ENCODE data around the gene SYNRG. TPM values are rescaled to one million over a fixed set of nuclear protein-coding genes. Genes with fewer than 3 reads are reported as not detected.

Gene SYNRG, protein sequence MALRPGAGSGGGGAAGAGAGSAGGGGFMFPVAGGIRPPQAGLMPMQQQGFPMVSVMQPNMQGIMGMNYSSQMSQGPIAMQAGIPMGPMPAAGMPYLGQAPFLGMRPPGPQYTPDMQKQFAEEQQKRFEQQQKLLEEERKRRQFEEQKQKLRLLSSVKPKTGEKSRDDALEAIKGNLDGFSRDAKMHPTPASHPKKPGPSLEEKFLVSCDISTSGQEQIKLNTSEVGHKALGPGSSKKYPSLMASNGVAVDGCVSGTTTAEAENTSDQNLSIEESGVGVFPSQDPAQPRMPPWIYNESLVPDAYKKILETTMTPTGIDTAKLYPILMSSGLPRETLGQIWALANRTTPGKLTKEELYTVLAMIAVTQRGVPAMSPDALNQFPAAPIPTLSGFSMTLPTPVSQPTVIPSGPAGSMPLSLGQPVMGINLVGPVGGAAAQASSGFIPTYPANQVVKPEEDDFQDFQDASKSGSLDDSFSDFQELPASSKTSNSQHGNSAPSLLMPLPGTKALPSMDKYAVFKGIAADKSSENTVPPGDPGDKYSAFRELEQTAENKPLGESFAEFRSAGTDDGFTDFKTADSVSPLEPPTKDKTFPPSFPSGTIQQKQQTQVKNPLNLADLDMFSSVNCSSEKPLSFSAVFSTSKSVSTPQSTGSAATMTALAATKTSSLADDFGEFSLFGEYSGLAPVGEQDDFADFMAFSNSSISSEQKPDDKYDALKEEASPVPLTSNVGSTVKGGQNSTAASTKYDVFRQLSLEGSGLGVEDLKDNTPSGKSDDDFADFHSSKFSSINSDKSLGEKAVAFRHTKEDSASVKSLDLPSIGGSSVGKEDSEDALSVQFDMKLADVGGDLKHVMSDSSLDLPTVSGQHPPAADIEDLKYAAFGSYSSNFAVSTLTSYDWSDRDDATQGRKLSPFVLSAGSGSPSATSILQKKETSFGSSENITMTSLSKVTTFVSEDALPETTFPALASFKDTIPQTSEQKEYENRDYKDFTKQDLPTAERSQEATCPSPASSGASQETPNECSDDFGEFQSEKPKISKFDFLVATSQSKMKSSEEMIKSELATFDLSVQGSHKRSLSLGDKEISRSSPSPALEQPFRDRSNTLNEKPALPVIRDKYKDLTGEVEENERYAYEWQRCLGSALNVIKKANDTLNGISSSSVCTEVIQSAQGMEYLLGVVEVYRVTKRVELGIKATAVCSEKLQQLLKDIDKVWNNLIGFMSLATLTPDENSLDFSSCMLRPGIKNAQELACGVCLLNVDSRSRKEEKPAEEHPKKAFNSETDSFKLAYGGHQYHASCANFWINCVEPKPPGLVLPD (N-terminal part only)
- polyA plus RNA-seq (2013, experiment 1 of 2), result 28.3 TPM
- polyA plus RNA-seq (2013, experiment 2 of 2), result 26.6 TPM

DNA sequence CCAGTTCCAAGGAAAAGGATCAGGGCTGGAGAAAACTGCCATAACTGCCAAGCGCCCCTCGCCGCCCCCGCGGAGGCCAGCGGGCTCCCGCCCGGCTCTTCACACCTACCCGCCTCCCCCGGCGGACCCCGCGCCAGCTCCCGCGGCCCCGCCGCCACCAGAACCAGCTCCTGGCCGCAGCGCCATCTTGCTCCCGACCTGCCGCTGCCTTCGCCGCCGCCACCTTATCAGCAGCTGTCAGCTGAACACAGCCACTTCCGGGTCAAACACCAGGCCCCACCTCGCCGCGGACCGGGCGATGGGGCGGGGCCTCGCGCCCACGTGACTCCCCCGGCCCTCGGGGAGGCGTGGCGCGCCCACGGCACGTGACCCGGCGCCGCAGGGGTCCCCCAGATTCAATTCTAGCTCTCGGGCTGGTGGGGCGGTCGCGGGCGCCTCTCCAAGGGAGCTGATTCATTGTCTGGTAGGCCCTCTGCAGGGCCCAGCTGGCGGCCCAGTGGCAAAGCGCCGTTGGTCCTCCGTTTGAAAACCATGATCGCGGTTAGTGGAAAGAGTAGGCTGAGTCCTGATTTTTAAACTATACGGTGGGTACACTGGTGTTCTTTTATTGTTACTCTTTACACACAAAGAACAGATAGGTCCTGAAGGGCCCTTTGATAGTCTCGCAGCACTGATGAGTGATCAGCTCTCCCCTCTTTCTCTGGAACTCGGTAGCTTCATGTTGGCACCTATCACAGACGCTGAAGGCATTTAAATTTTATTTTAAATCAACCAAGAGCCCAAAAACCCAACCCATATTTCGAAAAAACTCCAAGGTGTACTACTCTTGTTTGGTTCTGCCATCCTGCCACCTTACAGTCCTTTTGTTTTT, at the start of gene SYNRG:
Gene SYNRG, minus strand, starts transcription at position 249 of the 871 bp plus-strand sequence. Its CDS starts 63 bp downstream, at position 186.
- peaks cover 1% of the 10 kb centered on the region for H3K9me3 ChIP-seq (ENCODE audit: control insufficient read depth, low read length)

DNA sequence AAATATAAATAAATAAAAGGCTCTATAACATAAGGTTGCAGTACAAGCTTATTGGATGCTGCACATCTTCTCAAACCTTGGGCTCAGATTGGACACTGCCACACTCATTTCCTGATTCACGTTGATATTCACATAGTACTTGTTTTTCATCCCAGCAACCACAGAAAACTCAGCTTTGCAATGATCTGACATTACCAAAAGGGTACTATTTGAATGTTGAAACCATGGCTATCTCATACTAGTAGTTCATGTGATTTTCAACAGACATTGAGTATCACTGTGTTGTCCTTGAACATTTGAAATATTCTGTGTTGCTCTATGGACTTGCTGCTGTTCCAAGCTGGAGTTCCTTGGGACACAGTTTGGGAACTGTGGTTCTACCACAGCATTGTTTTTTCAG, 48.0 kb upstream of the SYNRG start:
- H3K36me3 ChIP-seq (ENCODE audit: control insufficient read depth, insufficient read depth, low read length), result no peaks in the 10 kb centered on the region
- WGBS, 2 experiments (ENCODE audit: insufficient coverage in 2 of 2), result 60 to 83% methylated on average over 1 of the region's 1 CpG

More for the DNA sequence above, at the start of gene SYNRG:
- H3K4me3 ChIP-seq (ENCODE audit: extremely low read depth, insufficient read depth, low read length, poor library complexity, severe bottlenecking), result peak within 1 kb of the TSS; percentile 65
- H3K36me3 ChIP-seq (ENCODE audit: control insufficient read depth, insufficient read depth, low read length), result peaks cover 41% of the 10 kb centered on the region
- H3K27ac ChIP-seq (ENCODE audit: low read depth, low read length, severe bottlenecking), result peak within 1 kb of the TSS; percentile 92
- WGBS, 2 experiments (ENCODE audit: insufficient coverage in 2 of 2), result 5% methylated on average over 37 to 41 of the region's 60 CpGs
- peaks cover 4% of the 10 kb centered on the region for H3K4me1 ChIP-seq (ENCODE audit: control insufficient read depth, insufficient read depth, low read length, poor library complexity, severe bottlenecking)

DNA sequence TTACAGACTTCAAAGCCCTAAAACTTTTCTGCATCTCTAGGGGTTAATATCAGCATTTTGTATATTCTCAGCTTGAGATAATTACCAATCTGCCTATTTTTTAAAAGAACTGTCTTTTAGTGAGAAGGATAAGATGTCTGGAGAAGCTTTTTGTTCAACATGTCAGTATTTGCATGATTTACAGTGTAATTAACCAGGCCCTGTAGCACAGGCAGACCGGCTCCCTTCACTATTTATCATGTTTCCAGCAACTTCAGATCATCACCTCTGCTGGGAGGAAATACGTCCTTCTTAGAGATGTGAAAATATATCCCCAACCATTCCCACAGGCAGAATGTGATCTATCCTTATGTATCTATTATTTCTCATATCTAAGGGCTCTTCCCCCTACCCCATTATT, 42.6 kb upstream of the SYNRG start:
- no CpG with 5 or more reads among the region's 2 CpGs for WGBS, 2 experiments (ENCODE audit: insufficient coverage in 2 of 2)
- Histone ChIP-seq H3K36me3 (ENCODE audit: control insufficient read depth, insufficient read depth, low read length) (no peaks in the 10 kb centered on the region), H3K4me1 (ENCODE audit: control insufficient read depth, insufficient read depth, low read length, poor library complexity, severe bottlenecking) (peaks cover 15% of the 10 kb centered on the region), H3K4me3 (ENCODE audit: extremely low read depth, insufficient read depth, low read length, poor library complexity, severe bottlenecking) (no peak overlapping the region), H3K9me3 (ENCODE audit: control insufficient read depth, low read length) (no peaks in the 10 kb centered on the region), H3K27ac (ENCODE audit: low read depth, low read length, severe bottlenecking) (no peak overlapping the region)

More for the DNA sequence above, 48.0 kb upstream of the SYNRG start:
- Histone ChIP-seq H3K9me3 (ENCODE audit: control insufficient read depth, low read length) (no peaks in the 10 kb centered on the region), H3K27ac (ENCODE audit: low read depth, low read length, severe bottlenecking) (no peak overlapping the region), H3K4me3 (ENCODE audit: extremely low read depth, insufficient read depth, low read length, poor library complexity, severe bottlenecking) (no peak overlapping the region), H3K4me1 (ENCODE audit: control insufficient read depth, insufficient read depth, low read length, poor library complexity, severe bottlenecking) (no peaks in the 10 kb centered on the region)

DNA sequence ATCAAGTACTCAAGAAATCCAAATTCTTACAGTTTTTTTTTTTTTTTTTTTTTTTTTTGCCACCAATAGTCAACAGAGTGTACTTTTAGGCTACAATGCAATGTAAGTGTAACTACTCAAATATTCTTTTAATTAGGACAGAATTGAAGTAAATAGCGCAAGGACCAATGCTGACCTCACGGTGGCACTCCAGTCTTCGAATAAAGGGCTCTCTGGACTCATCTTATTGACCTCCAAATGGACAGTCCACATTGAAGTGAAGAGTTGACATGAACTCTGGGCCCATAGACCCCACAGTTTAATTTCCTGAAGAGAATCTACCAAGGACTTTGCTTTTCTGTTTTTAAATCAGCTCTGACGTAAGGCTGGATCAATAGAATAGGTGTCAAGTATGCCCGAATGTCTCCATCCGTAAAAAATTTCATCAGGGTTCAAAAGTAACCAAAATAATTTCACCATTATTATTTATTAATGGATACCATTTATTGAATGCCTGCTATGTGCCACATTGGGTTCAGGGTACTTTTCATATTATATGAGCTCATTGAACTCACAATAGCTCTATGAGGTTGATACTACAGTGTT, 41.3 kb upstream of the SYNRG start:
- H3K9me3 ChIP-seq (ENCODE audit: control insufficient read depth, low read length), result no peaks in the 10 kb centered on the region
- H3K4me1 ChIP-seq (ENCODE audit: control insufficient read depth, insufficient read depth, low read length, poor library complexity, severe bottlenecking), result peaks cover 15% of the 10 kb centered on the region
- H3K36me3 ChIP-seq (ENCODE audit: control insufficient read depth, insufficient read depth, low read length), result no peaks in the 10 kb centered on the region
- no peak overlapping the region for H3K27ac ChIP-seq (ENCODE audit: low read depth, low read length, severe bottlenecking)
- no peak overlapping the region for H3K4me3 ChIP-seq (ENCODE audit: extremely low read depth, insufficient read depth, low read length, poor library complexity, severe bottlenecking)
- WGBS, 2 experiments (ENCODE audit: insufficient coverage in 2 of 2), result 4 to 8% methylated on average over 2 to 3 of the region's 6 CpGs

DNA sequence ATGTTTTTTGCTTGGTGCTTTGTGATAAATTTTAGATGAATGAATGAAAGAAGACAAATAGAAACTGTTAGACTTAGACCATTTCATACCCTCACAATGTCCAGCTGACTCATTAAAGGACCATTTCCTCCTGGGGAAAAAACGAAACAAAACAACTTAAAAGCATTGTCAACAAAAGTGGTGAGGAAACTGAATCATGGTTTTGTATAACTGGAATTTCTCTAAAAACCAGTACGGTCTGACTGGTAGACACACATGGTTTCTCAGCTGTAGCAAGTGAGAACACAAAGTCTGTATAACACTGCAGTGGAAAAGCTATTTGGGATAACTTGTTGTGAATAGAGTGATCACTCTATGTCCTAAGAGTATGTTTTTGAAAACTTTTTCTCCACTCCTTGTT, 39.3 kb upstream of the SYNRG start:
- H3K27ac ChIP-seq (ENCODE audit: low read depth, low read length, severe bottlenecking), result peak overlapping the region; percentile 73
- H3K36me3 ChIP-seq (ENCODE audit: control insufficient read depth, insufficient read depth, low read length), result no peaks in the 10 kb centered on the region
- peaks cover 15% of the 10 kb centered on the region for H3K4me1 ChIP-seq (ENCODE audit: control insufficient read depth, insufficient read depth, low read length, poor library complexity, severe bottlenecking)
- H3K4me3 ChIP-seq (ENCODE audit: extremely low read depth, insufficient read depth, low read length, poor library complexity, severe bottlenecking), result no peak overlapping the region
- H3K9me3 ChIP-seq (ENCODE audit: control insufficient read depth, low read length), result no peaks in the 10 kb centered on the region
- WGBS, 2 experiments (ENCODE audit: insufficient coverage in 2 of 2), result 55 to 65% methylated on average over 1 to 2 of the region's 2 CpGs

DNA sequence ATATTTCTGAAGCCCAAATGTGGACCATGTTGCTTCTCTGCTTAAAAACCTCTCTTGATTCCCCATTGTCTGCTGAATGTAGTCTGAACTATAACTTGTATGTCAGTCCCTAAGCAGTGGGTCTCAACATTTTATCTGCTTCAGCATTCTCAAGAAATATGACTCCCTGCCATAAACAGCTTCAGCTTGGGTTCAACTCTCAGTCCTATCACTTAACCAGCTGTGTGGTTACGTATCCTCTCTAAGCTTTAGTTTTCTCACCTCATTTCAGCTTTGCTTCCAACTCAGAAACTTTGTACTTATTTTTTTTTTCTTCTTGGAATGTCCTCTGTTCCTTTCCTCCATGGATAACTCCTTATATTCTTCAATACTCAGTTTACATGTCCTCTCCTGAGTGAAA, 38.6 kb upstream of the SYNRG start:
- WGBS, 2 experiments (ENCODE audit: insufficient coverage in 2 of 2), result 86 to 100% methylated on average over 1 of the region's 1 CpG
- Histone ChIP-seq H3K4me1 (ENCODE audit: control insufficient read depth, insufficient read depth, low read length, poor library complexity, severe bottlenecking) (peaks cover 15% of the 10 kb centered on the region), H3K4me3 (ENCODE audit: extremely low read depth, insufficient read depth, low read length, poor library complexity, severe bottlenecking) (no peak overlapping the region), H3K36me3 (ENCODE audit: control insufficient read depth, insufficient read depth, low read length) (no peaks in the 10 kb centered on the region), H3K27ac (ENCODE audit: low read depth, low read length, severe bottlenecking) (no peak overlapping the region), H3K9me3 (ENCODE audit: control insufficient read depth, low read length) (no peaks in the 10 kb centered on the region)

DNA sequence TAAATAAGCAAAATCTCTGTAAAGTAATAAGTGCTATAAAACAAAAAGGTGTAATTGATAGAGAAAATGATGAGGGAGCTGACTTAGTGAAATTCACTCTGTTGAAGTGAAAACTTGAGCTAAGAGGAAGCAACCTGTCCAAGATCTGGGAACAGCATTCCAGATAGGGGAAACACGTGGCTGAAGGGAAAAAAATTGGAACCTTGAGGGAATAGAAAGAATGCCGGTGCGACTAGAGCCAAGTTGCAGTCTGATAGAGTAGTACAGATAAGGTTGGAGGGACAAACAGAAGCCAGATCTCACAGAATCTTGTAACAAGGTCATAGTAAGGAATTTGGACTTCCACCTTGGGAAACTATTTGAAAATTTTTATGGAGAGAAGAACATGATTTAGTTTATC, 34.7 kb upstream of the SYNRG start:
- H3K4me1 ChIP-seq (ENCODE audit: control insufficient read depth, insufficient read depth, low read length, poor library complexity, severe bottlenecking), result peaks cover 14% of the 10 kb centered on the region
- 85% methylated on average over 3 of the region's 3 CpGs for WGBS, 2 experiments (ENCODE audit: insufficient coverage in 2 of 2)
- no peak overlapping the region for H3K27ac ChIP-seq (ENCODE audit: low read depth, low read length, severe bottlenecking)

DNA sequence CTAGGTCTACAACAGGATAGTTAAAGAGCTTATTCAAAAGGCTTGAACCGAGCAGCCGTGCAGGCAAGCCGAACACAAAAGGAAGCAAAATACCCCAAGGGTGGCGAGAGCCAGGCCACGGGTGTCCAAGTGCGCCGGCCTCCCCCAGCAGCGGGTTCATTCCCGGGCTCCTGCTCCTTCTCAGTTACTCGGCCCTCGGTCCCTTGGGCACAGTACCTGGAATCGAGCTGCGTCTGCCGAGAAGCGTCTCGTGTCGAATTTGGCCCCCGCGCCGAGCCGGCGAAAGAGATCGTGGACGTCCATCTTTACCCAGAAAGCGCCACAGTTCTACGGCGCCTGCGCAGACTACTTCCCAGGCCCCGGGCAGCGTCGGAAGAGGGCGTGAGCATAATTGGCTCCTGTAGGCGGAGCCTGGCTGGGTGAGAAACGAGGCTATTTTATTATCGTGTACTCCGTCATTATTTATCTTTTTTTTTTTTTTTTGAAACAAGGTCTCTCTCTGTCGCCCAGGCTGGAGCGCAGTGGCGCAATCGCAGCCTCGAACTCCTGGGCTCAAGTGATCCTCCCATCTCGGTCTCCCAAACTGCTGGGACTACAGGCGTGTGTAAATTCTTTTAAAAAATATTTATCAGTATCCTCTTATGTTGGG, 34.0 kb upstream of the SYNRG start, which contains the start of gene DDX52:
Gene DDX52, minus strand, starts transcription at position 329 of the 649 bp plus-strand sequence. Its CDS starts 26 bp downstream, at position 303.
- Histone ChIP-seq H3K36me3 (ENCODE audit: control insufficient read depth, insufficient read depth, low read length) (peaks cover 31% of the 10 kb centered on the region), H3K9me3 (ENCODE audit: control insufficient read depth, low read length) (no peaks in the 10 kb centered on the region), H3K27ac (ENCODE audit: low read depth, low read length, severe bottlenecking) (peak within 1 kb of the TSS; percentile 63), H3K4me3 (ENCODE audit: extremely low read depth, insufficient read depth, low read length, poor library complexity, severe bottlenecking) (peak within 1 kb of the TSS; percentile 90), H3K4me1 (ENCODE audit: control insufficient read depth, insufficient read depth, low read length, poor library complexity, severe bottlenecking) (peaks cover 10% of the 10 kb centered on the region)
- WGBS, 2 experiments (ENCODE audit: insufficient coverage in 2 of 2), result 0 to 1% methylated on average over 27 to 32 of the region's 43 CpGs

More for the DNA sequence above, 34.7 kb upstream of the SYNRG start:
- Histone ChIP-seq H3K36me3 (ENCODE audit: control insufficient read depth, insufficient read depth, low read length) (peaks cover 28% of the 10 kb centered on the region), H3K9me3 (ENCODE audit: control insufficient read depth, low read length) (no peaks in the 10 kb centered on the region), H3K4me3 (ENCODE audit: extremely low read depth, insufficient read depth, low read length, poor library complexity, severe bottlenecking) (peak overlapping the region; percentile 90)

DNA sequence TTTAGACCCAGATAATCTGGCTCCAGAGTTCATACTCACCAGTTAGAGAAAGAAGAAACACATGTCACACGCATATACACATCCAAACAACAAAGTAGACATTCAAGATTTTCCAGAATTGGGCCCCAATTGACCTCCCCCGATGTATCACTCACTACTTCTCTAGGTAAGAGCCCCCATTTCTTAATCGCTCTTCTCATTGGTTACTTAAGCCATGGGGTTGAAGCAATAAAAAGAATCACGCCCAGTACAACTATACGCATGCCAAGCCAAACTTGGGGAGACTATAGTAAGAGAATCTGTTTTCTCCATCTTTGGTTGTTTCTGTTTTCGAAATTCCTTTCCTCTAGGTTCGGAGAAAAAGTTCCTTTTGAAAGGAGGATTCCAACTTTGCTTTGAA, 33.5 kb upstream of the SYNRG start:
- Histone ChIP-seq H3K4me1 (ENCODE audit: control insufficient read depth, insufficient read depth, low read length, poor library complexity, severe bottlenecking) (peaks cover 5% of the 10 kb centered on the region), H3K36me3 (ENCODE audit: control insufficient read depth, insufficient read depth, low read length) (peaks cover 36% of the 10 kb centered on the region), H3K9me3 (ENCODE audit: control insufficient read depth, low read length) (no peaks in the 10 kb centered on the region), H3K27ac (ENCODE audit: low read depth, low read length, severe bottlenecking) (peak overlapping the region; percentile 63), H3K4me3 (ENCODE audit: extremely low read depth, insufficient read depth, low read length, poor library complexity, severe bottlenecking) (peak overlapping the region; percentile 90)
- WGBS, 2 experiments (ENCODE audit: insufficient coverage in 2 of 2), result 0 to 4% methylated on average over 3 of the region's 7 CpGs
